Gastrocnemius medialis (tissue), 4 donors: ENCODE results near the gene BRWD1.

Experiments
- CTCF ChIP-seq, 5 experiments: fragments of 450-650 bp in 3 of 5; fragments of 200-600 bp in 2 of 5; sonication (generic) in 2 of 5; IDR thresholded peaks in 4 of 5; conservative IDR thresholded peaks in 1 of 5; 1 replicate in 4 of 5; 2 replicates in 1 of 5; pipeline ENCODE4 v1.5.1; 2016 to 2019; ENCODE audit warnings: antibody characterized with exemption in 5 of 5, mild to moderate bottlenecking in 3 of 5, moderate library complexity in 3 of 5
- POLR2A ChIP-seq, 2 donors: fragments of 450-650 bp; IDR thresholded peaks; one replicate each; pipeline ENCODE4 v1.6.1; 2017; ENCODE audit warnings: antibody characterized with exemption in 2 of 2, mild to moderate bottlenecking in 2 of 2, moderate library complexity in 2 of 2

GRCh38 chr21:39332175-39332574 is 18.7 kb upstream of the BRWD1 start:
- TF ChIP-seq CTCF (IDR thresholded peaks at IDR 0.05 in 4 of 5, conservative IDR thresholded peaks at IDR 0.05 in 1 of 5) (no peak), POLR2A (IDR thresholded peaks at IDR 0.05) (no peak)
